OCI-LY1 (cell line): ENCODE measurements around the gene LY6G5C.

ENCODE experiments used
- CTCF ChIP-seq: fragments of 200-600 bp; sonication (generic), shearing (Covaris generic); IDR thresholded peaks from 2 replicates; pipeline ENCODE4 v1.5.1; 2017; ENCODE audit warnings: mild to moderate bottlenecking, antibody characterized with exemption, low read length, moderate library complexity, mixed read lengths
- EZH2 ChIP-seq: fragments of 200-600 bp; sonication (generic), shearing (Covaris generic); IDR thresholded peaks from 2 replicates; pipeline ENCODE4 v1.8.0; 2017; ENCODE audit warnings: borderline replicate concordance, mixed run types, mild to moderate bottlenecking, antibody characterized with exemption, low read length, moderate library complexity, mixed read lengths

DNA sequence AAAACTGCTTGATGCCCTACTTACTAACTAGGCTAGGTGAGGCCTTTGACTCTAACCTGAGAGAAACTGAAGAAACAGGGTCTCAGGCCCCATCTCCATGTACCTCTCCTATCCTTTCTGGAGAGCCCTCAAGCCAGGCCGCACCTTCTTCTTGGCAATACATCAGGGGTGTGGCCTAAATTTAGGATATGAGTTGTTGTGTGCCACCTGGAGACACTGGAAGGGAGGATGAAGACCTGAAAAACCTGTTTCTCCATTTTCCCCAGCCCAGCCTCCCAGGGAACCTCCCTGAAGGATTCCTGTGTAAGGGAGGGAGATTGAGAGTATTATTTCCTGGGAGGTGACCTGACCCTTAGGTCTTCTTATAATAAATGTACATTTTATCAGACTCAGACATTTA, 37.4 kb upstream of the LY6G5C start:
- TF ChIP-seq EZH2 (no peak), CTCF (no peak)
